OCI-LY3 (cell line): ENCODE measurements around the gene TTLL11.

Experiments used
- H2AFZ ChIP-seq: fragments of 200-600, 300-600 bp; shearing (Covaris generic); 2 replicates; pipeline ENCODE4 v1.6.0; 2014; ENCODE audit warnings: antibody characterized with exemption, low read depth, low read length
- H3K27ac ChIP-seq: fragments of 200-600, 300-600 bp; sonication (generic); 2 replicates; pipeline ENCODE4 v1.5.1; 2014; ENCODE audit warnings: mild to moderate bottlenecking, low read length, moderate library complexity, mixed read lengths
- H3K27me3 ChIP-seq: fragments of 200-600, 300-600 bp; sonication (generic); 2 replicates; pipeline ENCODE4 v1.6.1; 2014; ENCODE audit warnings: low read depth, low read length, mixed read lengths
- H3K36me3 ChIP-seq: fragments of 200-600, 300-600 bp; sonication (generic); replicated peaks from 2 replicates; pipeline ENCODE3; 2014; ENCODE audit warnings: low read depth, low read length, mixed read lengths
- H3K4me1 ChIP-seq: fragments of 300-600, 200-600 bp; sonication (generic); 2 replicates; pipeline ENCODE4 v1.6.1; 2014; ENCODE audit warnings: low read length, mixed read lengths
- H3K4me2 ChIP-seq: fragments of 200-600, 300-600 bp; sonication (generic); 2 replicates; pipeline ENCODE4 v1.6.1; 2014; ENCODE audit warnings: low read length, mixed read lengths
- H3K4me3 ChIP-seq: fragments of 300-600, 200-600 bp; sonication (generic); 2 replicates; pipeline ENCODE4 v1.5.1; 2014; ENCODE audit warnings: antibody characterized with exemption, mild to moderate bottlenecking, low read length, moderate library complexity
- H3K79me2 ChIP-seq: fragments of 300-600, 200-600 bp; shearing (Covaris generic); 2 replicates; pipeline ENCODE4 v1.6.1; 2014; ENCODE audit warnings: mild to moderate bottlenecking, low read length, mixed read lengths
- H3K9ac ChIP-seq: fragments of 300-600, 200-600 bp; shearing (Covaris generic); 2 replicates; pipeline ENCODE4 v1.6.0; 2014; ENCODE audit warnings: mild to moderate bottlenecking, low read length, moderate library complexity
- H3K9me3 ChIP-seq: fragments of 200-600, 300-600 bp; shearing (Covaris generic); 2 replicates; pipeline ENCODE4 v1.6.1; 2014; ENCODE audit warnings: low read length, mixed read lengths; ENCODE audit not compliant: insufficient read depth
- H4K20me1 ChIP-seq: fragments of 200-600, 300-600 bp; sonication (generic); 2 replicates; pipeline ENCODE4 v1.6.1; 2016; ENCODE audit warnings: low read length, mixed read lengths; ENCODE audit not compliant: insufficient read depth
- EZH2phosphoT487 ChIP-seq: fragments of 200-600 bp; shearing (Covaris generic); IDR thresholded peaks from 2 replicates; pipeline ENCODE4 v1.6.1; 2018; ENCODE audit warnings: antibody characterized with exemption, mixed run types, low read depth
- TF ChIP-seq, protein P1 (sequence below): fragments of 200-600, 300-600 bp; sonication (generic); IDR thresholded peaks from 2 replicates; pipeline ENCODE4 v1.5.1; 2014; ENCODE audit warnings: antibody characterized with exemption, low read length, low read depth

Gene TTLL11

DNA sequence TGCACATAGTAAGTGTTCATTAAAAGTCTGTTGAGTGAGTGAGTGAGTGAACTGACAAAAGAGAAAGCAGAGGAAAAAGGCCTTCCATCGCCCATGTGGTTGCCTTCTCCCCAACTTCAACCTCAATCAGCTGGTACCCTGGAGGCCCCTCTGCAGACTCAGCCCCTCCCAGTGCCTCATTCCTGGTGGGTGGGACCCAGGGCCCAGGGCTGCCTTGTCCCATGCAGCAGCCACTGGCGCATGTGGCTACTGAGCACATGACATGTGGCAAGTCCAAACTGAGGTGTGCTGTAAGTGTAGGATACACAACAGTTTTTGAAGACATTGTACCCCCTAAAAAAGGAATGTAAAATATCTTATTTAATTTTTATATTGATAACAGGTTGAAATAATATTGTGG lies 36.9 kb upstream of the TTLL11 start:
- Histone ChIP-seq H2AFZ (no peak overlapping the region), H4K20me1 (no peaks in the 10 kb centered on the region), H3K27ac (no peak overlapping the region), H3K4me2 (no peak overlapping the region), H3K9me3 (no peaks in the 10 kb centered on the region), H3K4me3 (no peak overlapping the region), H3K27me3 (0 out of 2 replicates have a peak, but pooled peaks cover 3% of the 10 kb centered on the region), H3K79me2 (no peaks in the 10 kb centered on the region), H3K4me1 (0 out of 2 replicates have a peak, but pooled peaks cover 4% of the 10 kb centered on the region), H3K9ac (no peak overlapping the region), H3K36me3 (no peaks in the 10 kb centered on the region)
- TF ChIP-seq, protein P1, sequence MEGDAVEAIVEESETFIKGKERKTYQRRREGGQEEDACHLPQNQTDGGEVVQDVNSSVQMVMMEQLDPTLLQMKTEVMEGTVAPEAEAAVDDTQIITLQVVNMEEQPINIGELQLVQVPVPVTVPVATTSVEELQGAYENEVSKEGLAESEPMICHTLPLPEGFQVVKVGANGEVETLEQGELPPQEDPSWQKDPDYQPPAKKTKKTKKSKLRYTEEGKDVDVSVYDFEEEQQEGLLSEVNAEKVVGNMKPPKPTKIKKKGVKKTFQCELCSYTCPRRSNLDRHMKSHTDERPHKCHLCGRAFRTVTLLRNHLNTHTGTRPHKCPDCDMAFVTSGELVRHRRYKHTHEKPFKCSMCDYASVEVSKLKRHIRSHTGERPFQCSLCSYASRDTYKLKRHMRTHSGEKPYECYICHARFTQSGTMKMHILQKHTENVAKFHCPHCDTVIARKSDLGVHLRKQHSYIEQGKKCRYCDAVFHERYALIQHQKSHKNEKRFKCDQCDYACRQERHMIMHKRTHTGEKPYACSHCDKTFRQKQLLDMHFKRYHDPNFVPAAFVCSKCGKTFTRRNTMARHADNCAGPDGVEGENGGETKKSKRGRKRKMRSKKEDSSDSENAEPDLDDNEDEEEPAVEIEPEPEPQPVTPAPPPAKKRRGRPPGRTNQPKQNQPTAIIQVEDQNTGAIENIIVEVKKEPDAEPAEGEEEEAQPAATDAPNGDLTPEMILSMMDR, result no peak
- TF ChIP-seq EZH2phosphoT487, result no peak

DNA sequence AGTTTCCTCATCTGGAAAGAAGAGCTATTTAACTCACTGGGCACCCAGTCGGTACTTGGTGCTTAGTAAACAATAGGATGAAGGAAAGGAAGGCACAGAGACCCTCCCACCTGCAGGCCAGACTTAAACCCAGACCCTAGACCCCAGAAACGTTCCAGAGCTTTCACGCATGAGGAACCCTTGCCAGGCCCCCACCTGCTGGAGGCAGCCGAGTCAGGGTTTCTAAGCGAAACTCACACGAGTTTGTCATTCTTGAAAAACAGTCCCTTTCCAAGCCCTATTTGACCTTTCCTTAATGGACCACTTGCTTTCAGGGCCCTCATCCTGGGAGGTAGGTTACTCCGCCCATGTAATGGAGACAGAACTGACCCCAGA lies 35.8 kb upstream of the TTLL11 start:
- 0 out of 2 replicates have a peak, but pooled peaks cover 4% of the 10 kb centered on the region for H3K4me1 ChIP-seq
- no peak overlapping the region for H3K4me2 ChIP-seq
- no peak for TF ChIP-seq EZH2phosphoT487
- TF ChIP-seq, protein P1, result no peak
- H3K9me3 ChIP-seq, result no peaks in the 10 kb centered on the region
- no peaks in the 10 kb centered on the region for H3K79me2 ChIP-seq
- H3K9ac ChIP-seq, result no peak overlapping the region
- H3K27me3 ChIP-seq, result 0 out of 2 replicates have a peak, but pooled peaks cover 8% of the 10 kb centered on the region
- H2AFZ ChIP-seq, result no peak overlapping the region
- no peaks in the 10 kb centered on the region for H3K36me3 ChIP-seq
- H4K20me1 ChIP-seq, result no peaks in the 10 kb centered on the region
- H3K27ac ChIP-seq, result no peak overlapping the region
- H3K4me3 ChIP-seq, result no peak overlapping the region

DNA sequence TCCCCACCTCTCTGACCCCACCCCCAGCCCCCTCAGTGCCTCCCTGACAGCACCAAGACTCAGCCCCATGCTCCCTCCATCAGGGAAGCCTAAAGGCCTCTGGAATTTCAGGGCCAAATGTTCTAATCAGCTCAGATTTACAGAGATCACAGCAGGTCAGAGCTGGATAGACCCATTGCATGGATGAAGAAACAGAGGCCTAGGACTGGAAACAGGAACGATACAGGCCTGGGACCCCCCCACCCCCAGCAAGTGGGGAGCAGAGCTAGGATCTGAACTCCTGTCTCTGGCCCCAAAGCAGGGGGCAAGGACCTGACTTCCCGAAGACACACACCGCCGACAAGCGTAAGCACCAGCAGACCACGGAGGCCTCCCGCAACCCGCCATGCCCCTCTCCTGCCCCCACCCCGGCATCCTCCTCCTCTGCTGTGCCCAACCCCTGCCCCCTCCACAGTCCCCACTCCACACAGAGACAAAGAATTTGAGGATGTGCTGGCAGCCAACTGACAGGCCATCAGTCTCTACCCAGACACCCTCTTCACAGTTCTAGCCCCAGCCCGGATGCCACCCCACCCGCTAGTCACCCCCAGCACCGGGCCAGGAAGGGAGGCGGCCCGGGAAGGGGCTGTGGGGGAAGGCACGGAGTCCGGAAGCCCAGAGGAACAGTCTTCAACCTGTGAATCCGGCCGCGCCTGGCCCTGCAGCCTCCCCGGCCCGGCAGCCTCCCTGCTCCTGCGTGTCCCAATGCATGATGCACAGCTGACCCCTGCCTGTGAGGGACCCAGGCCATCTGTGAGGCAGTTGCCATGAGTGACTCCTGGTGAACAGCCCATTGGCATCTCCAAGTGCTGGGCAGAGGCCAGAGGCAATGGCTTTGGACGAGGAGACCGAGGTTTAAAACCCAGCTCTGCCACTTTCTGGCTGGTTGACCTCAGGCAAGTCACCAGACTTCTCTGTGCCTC lies 35.2 kb upstream of the TTLL11 start:
- Histone ChIP-seq H3K4me2 (no peak overlapping the region), H3K4me3 (no peak overlapping the region), H2AFZ (no peak overlapping the region), H3K9ac (no peak overlapping the region), H3K27me3 (0 out of 2 replicates have a peak, but pooled peaks cover 8% of the 10 kb centered on the region), H3K79me2 (no peaks in the 10 kb centered on the region), H3K4me1 (peaks cover 7% of the 10 kb centered on the region; the same call in 1 of the 2 replicates), H3K9me3 (no peaks in the 10 kb centered on the region), H3K27ac (no peak overlapping the region), H3K36me3 (no peaks in the 10 kb centered on the region), H4K20me1 (no peaks in the 10 kb centered on the region)
- TF ChIP-seq, protein P1, result no peak
- TF ChIP-seq EZH2phosphoT487, result no peak

DNA sequence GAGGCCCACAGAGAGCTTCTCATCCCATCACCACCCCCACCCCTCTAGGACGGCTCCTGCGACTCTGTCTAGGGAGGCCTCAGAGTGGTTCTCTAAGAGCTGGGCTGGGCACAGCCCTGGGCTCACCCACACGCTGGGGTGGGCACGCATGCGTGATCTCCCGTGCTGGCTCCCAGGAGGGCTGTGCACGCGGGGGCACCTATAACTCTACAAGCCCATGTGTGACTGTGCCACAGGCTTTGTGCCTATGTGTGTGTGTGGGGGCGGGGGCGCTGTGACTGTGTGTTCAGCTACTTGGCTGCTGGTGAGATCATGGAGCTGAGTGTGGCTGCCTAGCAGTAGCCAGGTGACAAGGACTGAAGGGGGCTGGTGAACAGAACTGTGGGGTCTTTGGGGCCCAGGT lies 34.3 kb upstream of the TTLL11 start:
- H3K9me3 ChIP-seq, result no peaks in the 10 kb centered on the region
- no peaks in the 10 kb centered on the region for H3K36me3 ChIP-seq
- H3K4me2 ChIP-seq, result peak overlapping the region; percentile 71
- no peaks in the 10 kb centered on the region for H4K20me1 ChIP-seq
- H3K4me1 ChIP-seq, result peaks cover 13% of the 10 kb centered on the region
- no peak overlapping the region for H3K27ac ChIP-seq
- H3K79me2 ChIP-seq, result no peaks in the 10 kb centered on the region
- H3K4me3 ChIP-seq, result peak overlapping the region; percentile 72
- 0 out of 2 replicates have a peak overlapping the region, but pooled peaks have one; percentile 47 for H2AFZ ChIP-seq
- TF ChIP-seq, protein P1, result no peak
- no peak for TF ChIP-seq EZH2phosphoT487
- no peak overlapping the region for H3K9ac ChIP-seq
- 0 out of 2 replicates have a peak, but pooled peaks cover 8% of the 10 kb centered on the region for H3K27me3 ChIP-seq
